GM23338 (cell line): ENCODE results near the gene EVI2B.

Experiments used
- CTCF ChIP-seq, 2 experiments: fragments of 200-600 bp in 1 of 2; sonication (generic) in 1 of 2; conservative IDR thresholded peaks; 2 replicates each; pipeline versions ENCODE4 v1.5.1 to v1.6.1; 2016 to 2017; ENCODE audit warnings: antibody characterized with exemption in 2 of 2, low read depth in 2 of 2, mild to moderate bottlenecking in 2 of 2, moderate library complexity in 1 of 2
- POLR2AphosphoS5 ChIP-seq: IDR thresholded peaks from 2 replicates; pipeline ENCODE4 v1.6.1; 2016; ENCODE audit warnings: antibody characterized with exemption, low read depth
- REST ChIP-seq: IDR thresholded peaks from one replicate; pipeline ENCODE4 v1.6.1; 2018; ENCODE audit warnings: antibody characterized with exemption; ENCODE audit not compliant: unreplicated experiment

GRCh38 chr17:31318298-31318801 lies 4.5 kb upstream of the EVI2B start:
- TF ChIP-seq REST (no peak), POLR2AphosphoS5 (no peak), CTCF (conservative IDR thresholded peaks at IDR 0.05; ENCODE audit: low read depth in 2 of 2) (no peak)
